Stimulated activated CD4-positive, alpha-beta T cell treated with anti-CD3 and anti-CD28 coated beads, Interleukin-1b, Interleukin-23, amount 100 ng/mL, for 1 hour (primary cell): ENCODE data around the gene EVL.

Experiments
- DNase-seq, 2 donors: peaks; one replicate each; pipeline ENCODE4 v3.0.0-alpha.2; 2020; ENCODE audit warnings: low read depth in 2 of 2

EVL gene

DNA sequence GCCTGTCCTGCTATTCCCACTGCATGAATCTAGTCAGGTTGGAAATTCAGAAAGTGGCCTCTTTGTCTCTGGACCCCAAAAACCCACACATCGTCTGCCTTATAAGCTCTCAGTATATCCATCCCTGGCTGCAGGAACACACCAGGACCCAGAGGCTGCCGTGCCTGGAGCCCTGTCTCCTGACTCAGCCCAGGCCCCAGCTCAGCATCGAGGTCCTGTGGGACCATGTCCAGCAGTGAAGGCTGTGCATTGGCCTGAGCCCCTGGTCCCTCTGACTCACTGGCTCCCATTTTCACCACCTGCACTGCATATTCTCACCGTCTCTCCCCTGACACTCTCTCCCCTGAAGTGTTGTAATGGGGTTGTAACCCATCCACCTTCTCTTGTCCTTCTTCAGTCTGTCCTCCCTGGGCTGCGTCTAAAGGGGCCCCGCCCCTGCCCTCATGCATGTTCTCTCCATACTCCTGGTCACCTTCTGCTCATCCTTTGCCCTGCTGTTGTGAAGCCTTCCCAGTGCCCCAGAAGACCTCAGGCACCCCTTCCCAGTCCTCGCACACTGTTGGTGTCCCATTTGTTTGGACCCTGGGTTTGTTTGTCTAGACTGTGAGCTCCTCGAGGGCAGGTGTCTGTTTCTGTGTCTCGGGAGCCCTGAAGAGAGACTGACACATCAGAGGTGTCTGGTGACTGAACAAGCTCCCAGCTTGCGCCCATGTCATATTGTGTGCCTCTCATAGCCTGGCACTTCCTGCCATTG, 43.8 kb downstream of the EVL start:
- no peak for DNase-seq

DNA sequence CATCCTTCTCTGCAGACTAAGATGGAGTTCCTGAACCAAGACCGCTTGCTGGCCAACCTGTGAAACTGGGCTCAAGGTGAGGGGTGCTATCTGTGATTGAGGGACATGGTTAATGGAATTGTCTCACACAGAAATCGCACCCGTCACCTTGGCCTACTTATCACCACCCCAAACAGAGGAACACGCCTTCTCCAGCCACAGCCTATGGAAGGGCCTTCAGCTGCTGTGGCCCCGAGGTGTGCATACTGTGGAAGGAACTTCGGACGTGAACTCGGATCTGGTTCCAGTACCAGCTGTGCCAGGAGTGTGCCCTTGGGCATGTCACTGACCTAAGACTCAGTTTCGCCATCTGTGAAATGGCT, 44.4 kb downstream of the EVL start:
- DNase-seq, result no peak

DNA sequence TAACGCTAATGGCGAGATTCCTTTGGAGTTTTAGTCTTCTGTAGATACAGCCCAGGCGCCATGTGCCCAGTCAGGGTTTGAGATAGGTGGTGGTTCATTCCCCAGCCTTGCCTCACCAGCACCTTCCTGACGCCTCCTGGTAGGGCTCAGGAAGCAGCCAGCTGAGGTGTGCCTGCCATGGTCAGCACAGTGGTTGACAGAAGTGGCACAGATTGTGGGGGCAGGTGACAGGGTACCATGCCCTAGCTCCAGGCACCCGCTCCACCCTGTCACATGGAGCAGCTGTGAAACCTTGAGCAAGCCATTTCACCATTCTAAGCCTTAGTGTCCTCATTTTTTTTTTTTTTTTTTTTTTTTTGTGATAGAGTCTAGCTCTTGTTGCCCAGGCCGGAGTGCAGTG, 45.6 kb downstream of the EVL start:
- no peak for DNase-seq

DNA sequence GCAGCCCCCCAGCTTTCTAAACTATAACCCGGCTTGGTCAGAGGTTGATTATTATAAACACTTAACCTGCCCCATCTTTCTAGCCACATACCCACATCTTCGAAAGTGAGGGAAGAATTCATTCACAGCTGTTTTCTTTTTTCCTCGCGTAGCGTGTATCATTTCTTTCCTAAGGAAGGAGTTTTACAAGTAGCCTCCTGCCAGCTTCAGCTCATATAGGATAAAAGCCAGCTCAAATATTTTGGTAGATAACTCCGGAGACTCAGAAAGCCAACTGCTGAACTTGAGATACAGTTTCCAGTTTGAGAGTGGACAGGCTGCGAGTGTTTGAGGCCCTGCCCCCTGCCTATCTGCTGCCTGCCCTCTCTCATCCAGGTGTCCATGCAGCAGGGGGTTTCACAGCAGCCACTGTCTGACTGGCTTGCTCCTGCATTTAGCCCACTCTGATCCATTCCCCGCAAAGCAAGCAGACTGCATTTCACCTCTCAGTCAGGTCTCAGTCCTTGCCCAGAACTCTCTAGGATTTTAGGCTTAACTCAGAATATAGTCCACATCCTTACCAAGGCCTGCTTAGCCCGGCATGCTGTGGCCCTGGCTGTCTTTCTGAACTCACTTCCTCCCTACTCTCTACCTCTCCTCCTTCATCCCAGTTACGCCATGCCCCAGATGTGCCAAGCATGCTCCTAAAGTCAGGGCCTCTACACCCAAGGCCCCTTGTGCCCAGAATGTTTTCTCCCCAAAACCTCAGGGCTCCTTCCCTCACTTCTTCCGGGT, 46.9 kb downstream of the EVL start:
- no peak for DNase-seq

GRCh38 chr14:100114109-100114765, 49.0 kb downstream of the EVL start:
- DNase-seq, result no peak

- DNase-seq, result no peak
These were observed 50.0 kb downstream of the EVL start for GRCh38 chr14:100115236-100115635.

DNA sequence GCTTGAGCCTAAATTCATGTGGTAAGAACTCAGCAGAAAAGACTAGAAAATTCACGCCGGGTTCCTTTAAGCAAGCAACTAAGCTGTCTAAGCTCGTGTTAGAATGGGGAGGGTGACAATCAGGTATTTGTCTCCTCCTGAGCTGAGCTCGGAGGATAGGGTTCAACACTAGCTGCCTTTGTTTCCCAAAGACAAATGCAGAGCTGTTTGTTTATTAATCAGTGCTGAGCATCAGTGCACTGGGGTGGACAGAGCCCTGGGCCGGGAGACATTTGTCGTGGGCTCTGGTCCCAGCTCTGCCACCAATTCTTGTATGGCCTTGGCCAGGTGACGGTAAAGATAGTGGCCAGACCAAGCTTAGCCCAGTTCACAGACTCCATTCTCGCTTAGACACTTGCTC, 50.5 kb downstream of the EVL start:
- DNase-seq, result no peak

GRCh38 chr14:100116134-100116533, 50.9 kb downstream of the EVL start:
- DNase-seq, result no peak

DNA sequence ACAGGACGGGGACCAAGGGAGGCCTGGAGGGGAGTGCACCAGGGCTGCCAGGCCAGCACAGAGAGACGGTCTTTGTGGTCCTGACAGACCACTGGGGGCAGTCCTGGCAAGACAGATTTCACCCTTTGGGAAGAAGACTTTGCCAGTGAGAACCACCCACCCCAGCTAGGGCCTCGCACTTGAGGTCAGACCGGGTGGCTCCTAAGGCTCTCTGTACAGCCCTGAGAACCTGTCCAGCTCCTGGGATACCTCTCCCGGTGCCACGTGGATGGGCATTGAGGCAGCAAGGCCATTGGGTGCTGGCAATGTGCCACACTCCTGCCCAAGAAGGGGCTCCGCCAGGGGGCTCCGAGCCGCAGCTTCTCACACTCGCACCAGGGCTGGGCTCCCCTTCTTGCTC, 51.8 kb downstream of the EVL start:
- no peak for DNase-seq

DNA sequence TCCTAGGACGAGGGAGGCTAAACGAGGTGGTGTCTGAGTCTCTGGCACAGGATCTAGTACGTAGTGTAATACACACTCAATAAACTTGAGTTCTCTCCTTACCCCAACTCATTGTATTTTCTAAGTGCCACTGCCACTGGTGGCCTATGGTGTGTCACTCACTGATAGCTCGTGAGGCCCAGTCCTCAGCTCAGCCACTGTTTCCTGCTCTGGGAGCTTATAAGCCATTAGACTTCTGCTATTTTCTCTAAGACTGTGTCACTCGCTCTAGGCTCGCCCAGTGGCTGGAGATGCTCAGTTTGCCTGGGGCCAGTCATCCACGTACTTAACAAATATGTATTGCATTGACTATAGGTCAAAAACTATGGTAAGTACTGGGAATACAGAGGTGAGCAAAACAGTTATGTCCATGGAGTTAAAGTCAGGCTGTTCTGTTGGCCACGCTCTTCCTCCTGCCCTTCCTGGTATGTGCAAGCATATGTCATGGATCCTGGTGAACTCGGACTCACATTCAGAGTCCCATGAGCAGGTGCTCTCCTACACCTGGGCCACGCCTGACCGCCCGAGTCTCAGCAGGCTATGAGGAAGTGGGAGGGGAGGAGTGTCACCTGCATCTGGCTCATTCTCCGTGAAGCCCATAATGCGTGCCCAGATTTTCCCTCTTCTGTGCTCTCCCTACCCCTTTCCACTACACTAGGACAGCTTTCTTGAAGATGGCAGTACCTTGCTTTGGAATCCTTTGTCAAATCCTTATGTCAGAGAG, 52.6 kb downstream of the EVL start:
- DNase-seq, result no peak

DNA sequence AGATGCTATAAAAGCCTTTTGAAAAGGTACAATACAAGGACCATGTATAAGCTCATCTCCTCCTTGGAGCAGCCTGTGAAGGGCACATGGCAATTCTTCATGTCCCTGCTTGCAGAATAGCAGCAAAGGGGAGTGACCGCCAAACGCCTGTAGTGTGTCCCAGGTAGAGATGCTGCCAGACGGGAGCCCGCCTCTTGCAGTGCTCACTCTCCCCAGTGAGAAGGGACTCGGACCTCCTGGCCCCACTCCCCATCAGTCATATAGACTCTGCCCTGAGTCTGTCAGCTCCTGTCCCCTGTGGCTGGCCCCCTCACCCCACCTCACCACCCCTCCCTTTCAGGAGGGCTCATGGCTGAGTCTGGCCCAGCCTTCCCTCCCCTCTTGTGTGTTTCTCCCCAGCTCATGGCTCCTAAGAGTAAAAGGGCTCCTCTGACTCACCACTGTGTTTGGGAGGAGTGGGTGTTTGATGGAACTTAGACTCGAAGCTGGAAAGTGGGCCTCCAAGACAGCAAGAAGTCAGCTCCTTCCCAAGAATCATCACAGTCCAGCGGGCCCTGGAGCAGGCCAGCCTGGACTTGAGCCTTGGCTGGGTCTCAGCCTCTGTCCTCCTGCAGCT, 53.3 kb downstream of the EVL start:
- no peak for DNase-seq

DNA sequence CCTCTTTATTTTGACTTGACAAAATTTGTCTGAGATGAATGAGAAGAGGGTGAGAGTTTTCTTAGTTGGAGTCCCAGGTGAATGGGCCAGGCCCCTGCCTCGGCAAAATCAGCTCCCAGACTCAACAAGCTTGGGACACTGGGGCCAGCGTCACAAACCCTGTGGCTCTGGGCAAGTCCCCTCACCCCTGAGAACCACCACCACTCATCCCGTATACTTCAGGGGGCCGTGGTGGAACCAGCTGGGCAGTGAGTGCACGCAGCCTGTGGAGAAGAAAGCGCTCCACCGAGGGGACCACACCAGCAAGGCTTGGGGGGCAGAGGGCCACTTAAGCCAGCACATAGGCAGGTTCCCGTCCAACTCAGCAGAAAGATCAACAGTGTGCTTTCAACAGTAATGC, 54.0 kb downstream of the EVL start:
- no peak for DNase-seq

DNA sequence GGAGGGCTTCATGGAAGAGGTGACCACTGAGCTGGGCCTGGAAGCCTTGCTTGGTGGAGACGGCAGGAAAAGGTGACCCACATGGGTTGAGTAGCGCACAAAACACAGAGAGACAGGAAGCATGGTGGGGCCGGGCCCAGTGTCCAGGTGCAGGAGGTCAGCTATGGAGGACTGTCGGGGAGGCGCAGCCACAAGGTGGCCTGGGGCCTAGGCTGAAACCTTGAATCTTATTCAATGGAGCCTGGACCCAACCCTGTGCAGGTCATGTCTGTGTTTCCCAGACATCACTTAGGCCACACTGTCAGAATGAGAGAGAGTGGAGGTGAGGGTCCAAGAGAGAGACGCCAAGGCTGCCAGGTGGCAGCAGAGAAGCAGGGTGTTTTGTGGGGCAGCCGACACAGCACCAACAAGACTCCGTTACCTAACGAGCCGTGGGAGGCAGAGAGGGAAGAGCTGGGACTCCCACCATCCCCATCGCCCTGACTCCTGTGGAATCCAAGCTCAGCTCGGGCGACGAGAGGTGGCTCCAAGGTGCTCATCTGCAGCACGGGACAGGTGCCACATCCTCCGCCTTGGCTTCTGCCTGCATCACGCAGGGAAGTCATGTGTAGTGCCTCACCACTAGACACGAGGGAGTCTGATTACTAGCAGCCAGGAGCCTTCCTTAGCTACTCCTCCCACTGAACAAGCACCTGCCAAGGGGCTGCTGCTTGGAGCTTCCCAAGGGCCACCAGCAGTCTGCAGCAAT, 55.5 kb downstream of the EVL start:
- no peak for DNase-seq

DNA sequence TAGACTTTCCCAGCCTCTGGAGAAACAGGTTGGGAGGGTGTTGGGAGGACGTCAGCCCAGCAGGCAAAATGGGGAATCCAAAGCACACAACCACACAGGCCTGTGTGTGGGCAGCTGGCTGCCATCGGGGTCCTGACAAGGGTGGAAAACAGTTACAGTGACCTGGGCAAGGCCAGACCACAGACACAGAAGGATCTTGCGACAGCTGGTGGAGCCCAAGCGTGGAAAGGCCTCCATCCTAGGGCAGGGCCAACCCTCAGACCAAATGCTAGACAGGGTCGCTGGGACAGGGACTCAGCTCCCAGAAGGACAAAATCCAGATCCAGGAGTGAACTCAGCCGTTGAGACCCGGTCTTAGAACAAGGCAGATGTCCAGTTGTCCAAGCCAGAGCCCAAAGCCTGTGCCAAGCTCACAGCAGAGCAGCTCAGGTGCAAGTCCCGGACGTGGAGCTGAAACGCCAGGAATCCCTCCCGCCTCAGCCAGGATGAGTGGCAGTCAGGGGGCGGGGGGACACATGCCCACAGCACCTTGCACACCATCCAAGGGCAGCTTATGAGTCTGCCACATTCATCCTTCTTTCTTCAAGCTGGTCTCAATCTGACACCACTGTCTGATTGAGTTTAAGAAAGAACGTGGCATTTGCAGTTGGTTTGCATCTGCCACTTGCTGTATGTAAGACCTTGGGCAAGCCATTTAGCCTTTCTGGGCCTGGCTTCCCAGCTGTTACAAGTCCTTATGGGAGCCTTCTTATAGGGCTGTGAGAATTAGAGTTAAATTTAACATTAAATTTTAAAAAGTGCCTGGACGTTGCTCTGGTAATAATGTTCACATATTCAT, 56.6 kb downstream of the EVL start:
- DNase-seq, result no peak

GRCh38 chr14:100122481-100123223, 57.4 kb downstream of the EVL start:
- DNase-seq, result no peak

DNA sequence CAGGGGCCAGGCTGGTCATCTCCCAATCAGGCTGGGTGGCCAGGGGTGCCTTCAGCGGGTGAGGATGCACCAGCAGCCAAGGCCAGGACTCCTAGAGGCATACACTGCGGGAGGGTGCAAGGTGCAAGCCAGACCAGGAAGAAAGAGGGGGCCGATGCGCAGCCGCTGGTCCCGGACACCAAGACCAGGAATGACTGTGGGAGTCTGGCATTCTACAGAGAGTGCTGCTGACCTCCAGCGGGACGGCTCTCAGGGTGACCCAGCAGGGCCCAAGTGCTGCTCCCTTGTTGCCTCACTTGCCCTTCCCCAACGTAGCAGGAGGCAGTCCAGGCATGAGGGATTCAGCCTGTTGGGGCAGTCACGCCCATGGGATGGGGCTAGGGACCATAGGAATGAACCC, 58.4 kb downstream of the EVL start:
- no peak for DNase-seq

DNA sequence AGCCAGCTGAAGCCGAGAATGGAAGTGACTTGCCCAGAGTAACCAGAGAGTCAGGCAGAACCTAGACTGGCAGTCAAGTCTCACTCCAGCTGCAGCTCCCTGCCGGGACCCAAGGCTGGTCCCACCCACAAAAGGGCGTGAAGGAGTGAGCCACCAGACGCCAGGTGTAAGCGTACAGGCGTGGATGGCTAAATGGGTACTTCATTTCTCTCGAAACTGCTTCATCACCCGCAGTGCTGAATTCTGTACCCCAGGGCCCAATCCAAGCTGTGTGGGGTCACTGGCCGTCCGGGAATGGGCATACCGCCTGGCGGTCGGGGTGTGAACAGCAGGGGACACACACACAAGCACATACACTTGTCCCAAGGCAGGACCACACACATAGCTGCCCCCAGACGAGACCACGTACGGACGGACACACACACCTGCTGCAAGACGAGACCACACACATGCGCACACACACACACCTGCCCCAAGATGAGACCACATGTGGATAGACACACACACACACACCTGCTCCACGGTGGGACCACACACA, 59.4 kb downstream of the EVL start:
- no peak for DNase-seq

DNA sequence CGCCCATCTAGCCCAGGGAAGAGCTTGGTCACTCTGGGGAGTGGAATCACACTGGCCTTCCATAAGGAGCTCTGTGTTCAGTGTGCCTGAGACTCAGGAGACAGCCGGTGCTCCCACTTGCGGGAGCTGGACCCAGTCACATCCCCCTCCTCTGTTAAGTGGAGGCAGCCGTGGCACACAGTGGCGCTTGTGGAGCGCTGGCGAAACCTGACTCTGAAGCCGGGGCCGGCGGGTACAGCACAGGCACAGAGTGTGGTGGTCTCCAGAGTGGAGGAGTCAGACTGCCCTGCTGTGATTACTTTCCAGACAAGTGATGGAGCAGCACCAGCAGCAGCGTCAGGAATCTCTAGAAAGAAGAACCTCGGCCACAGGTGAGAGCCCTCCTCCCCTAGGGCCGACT, 61.2 kb downstream of the EVL start:
- DNase-seq, result no peak

DNA sequence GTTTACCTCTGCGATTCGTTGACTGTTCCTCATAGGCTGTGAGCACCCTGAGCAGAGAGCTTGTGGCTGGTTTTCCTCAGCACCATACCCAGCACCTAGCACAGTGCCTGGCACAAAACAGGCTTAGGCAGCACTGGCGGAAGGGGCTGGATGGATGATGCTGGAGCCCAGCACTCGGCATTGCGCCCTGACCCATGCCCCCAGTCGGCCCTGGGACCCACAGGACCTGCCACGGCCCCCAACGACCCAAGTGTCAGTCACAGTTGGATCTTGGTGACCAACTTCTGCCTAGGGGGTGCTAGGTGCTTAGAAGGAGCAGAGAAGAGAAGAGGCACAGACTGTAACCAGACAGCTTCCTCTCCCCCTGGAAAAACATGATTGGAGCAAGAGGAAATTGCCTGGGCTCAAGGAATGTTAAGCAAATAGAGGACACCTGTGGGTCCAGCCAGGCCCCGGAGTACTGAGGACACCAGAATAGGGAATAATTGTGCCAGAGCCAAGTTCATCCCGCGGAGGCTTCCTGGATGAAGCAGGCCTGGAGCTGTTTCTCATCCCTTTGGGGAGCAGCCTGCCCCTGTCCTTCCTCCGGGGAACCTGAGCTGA, 62.7 kb downstream of the EVL start:
- no peak for DNase-seq
